IPS-15b (cell line): ENCODE measurements around the gene PRKCA.

Source experiments
- H3K27me3 ChIP-seq: one replicate; pipeline ENCODE4 v1.6.1; 2013; ENCODE audit warnings: low read length; ENCODE audit not compliant: control insufficient read depth, insufficient read depth
- H3K36me3 ChIP-seq: one replicate; pipeline ENCODE4 v1.6.1; 2013; ENCODE audit warnings: low read length; ENCODE audit not compliant: control insufficient read depth, insufficient read depth
- H3K4me1 ChIP-seq: one replicate; pipeline ENCODE4 v1.6.1; 2013; ENCODE audit warnings: mild to moderate bottlenecking, low read length; ENCODE audit not compliant: control insufficient read depth, insufficient read depth
- H3K4me3 ChIP-seq: one replicate; pipeline ENCODE4 v1.5.1; 2013; ENCODE audit warnings: low read depth, low read length
- H3K9ac ChIP-seq: one replicate; pipeline ENCODE4 v1.6.1; 2013; ENCODE audit warnings: low read depth, mild to moderate bottlenecking, low read length
- H3K9me3 ChIP-seq: one replicate; pipeline ENCODE4 v1.6.1; 2013; ENCODE audit warnings: mild to moderate bottlenecking, low read length; ENCODE audit not compliant: control insufficient read depth, insufficient read depth

The PRKCA gene

DNA sequence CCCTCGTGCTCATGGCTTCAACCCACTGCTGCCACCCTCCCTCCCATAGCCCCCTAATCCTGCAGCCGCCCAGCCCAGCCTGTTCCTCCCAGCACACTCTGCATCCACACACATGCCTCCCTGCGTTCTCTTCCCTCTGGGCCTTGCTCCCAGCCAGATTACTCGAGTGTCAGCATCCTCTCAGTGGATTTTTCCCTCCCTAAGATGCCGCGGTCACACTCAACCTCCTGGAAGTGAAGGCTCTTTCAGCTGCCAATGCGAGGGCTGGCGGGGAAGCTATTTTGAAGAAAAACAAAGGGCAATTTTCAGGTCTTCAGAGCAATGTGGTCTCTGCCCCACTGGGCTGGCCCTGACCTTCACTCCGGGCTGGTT, 509.3 kb downstream of the PRKCA start:
- Histone ChIP-seq H3K4me3 (no peak overlapping the region), H3K9me3 (no peaks in the 10 kb centered on the region), H3K27me3 (no peaks in the 10 kb centered on the region), H3K9ac (no peak overlapping the region), H3K4me1 (no peaks in the 10 kb centered on the region), H3K36me3 (no peaks in the 10 kb centered on the region)

DNA sequence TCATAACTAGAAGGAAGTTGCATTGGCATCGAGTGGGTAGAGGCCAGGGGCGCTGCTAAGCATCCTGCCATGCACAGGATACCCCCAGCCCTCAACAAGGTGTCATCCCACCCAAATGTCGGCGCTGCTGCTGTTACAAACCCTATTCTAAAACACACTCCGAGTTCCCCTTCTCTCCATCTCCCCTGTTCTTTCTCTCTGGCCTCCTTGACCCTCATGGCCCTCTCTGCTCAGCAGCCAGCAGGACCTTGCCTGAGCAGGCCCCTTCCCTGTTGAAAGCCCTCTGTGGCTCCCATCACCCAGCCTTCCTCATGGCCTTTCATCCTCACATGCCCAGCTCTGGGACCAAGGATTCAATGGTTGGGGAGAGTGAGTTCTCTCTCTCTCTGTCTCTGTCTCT, 510.2 kb downstream of the PRKCA start:
- Histone ChIP-seq H3K27me3 (no peaks in the 10 kb centered on the region), H3K4me1 (no peaks in the 10 kb centered on the region), H3K4me3 (no peak overlapping the region), H3K9ac (no peak overlapping the region), H3K36me3 (no peaks in the 10 kb centered on the region), H3K9me3 (peaks cover 2% of the 10 kb centered on the region)

DNA sequence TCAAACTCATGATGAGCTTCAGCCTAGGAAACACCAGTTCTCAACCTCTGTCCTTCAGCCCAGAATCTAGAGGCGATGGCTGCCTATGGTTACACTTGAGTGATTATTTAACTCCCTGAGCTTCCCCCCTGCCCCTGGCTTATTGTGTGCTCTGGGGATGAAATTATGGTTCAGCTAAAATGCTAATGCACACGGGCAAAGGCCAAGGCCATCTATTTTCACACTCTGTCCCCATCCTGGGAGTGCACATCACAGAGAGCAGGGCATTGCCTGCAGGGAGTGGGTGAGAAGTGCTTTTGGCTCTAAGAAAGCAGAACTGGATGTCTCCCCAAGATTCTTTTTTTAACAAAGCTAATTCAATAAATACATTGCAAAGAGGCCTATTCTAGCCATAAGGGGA, 510.9 kb downstream of the PRKCA start:
- Histone ChIP-seq H3K9me3 (peaks cover 8% of the 10 kb centered on the region), H3K36me3 (no peaks in the 10 kb centered on the region), H3K27me3 (no peaks in the 10 kb centered on the region), H3K4me1 (no peaks in the 10 kb centered on the region), H3K4me3 (no peak overlapping the region), H3K9ac (no peak overlapping the region)

DNA sequence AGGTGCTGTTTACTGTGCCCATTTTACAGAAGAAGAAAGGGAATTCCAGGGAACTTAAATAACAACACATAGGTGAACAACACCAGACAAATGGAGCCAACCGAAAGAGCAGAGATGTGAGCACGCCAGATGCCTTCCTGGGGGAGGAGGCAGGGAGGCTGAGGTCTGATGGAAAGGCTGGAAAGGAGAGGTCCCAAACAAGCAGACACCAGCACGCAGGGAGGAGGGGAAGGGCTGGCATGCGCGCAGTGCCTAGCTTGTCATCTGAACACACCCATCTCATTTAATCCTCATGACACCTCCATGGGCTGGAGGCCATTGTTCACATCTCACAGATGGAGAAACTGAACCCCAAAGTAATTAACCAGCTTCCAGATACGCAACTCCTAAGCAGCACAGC, 511.6 kb downstream of the PRKCA start:
- H3K27me3 ChIP-seq: no peaks in the 10 kb centered on the region
- peaks cover 8% of the 10 kb centered on the region for H3K9me3 ChIP-seq
- H3K36me3 ChIP-seq: no peaks in the 10 kb centered on the region
- no peak overlapping the region for H3K4me3 ChIP-seq
- H3K9ac ChIP-seq: no peak overlapping the region
- no peaks in the 10 kb centered on the region for H3K4me1 ChIP-seq

DNA sequence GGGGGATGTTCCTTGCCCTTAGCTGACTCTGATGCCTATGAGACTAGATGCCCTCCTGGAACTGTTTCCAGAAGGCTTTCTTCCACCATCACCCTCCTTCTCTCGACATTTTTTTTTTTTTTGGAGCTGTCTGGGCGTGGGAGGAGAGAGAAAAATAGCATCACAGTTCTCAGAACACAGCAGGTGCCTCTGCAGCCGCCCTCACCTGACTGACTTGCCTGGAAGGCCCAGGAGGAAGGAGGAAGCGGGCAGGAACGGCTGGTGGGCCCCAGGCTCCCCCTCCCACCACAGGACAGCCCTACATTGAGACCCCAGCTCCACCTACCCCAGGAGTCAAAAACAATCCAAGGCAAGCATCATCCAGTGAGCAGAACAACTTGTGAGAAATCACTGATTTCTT, 512.2 kb downstream of the PRKCA start:
- Histone ChIP-seq H3K36me3 (no peaks in the 10 kb centered on the region), H3K9ac (no peak overlapping the region), H3K27me3 (no peaks in the 10 kb centered on the region), H3K4me1 (no peaks in the 10 kb centered on the region), H3K4me3 (no peak overlapping the region), H3K9me3 (peaks cover 8% of the 10 kb centered on the region)

DNA sequence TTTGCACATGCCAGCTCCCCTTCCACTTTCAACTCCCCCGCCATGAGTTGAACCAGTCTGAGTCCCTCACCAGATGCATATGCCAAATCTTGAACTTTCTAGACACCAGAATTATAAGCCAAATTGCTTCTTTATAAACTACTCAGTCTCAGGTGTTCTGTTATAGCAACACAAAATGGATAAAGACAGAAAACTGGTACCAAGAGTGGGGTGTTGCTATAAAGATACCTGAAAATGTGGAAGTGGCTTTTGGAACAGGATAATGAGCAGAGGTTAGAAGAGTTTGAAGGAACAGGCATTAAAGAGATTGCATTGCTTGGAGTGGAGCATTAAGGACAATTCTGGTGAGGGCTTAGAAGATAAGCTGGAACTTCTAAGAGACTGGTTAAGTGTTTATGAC, 515.3 kb downstream of the PRKCA start:
- H3K9me3 ChIP-seq: peaks cover 8% of the 10 kb centered on the region
- no peaks in the 10 kb centered on the region for H3K27me3 ChIP-seq
- no peak overlapping the region for H3K4me3 ChIP-seq
- H3K36me3 ChIP-seq: no peaks in the 10 kb centered on the region
- H3K4me1 ChIP-seq: no peaks in the 10 kb centered on the region
- H3K9ac ChIP-seq: no peak overlapping the region

DNA sequence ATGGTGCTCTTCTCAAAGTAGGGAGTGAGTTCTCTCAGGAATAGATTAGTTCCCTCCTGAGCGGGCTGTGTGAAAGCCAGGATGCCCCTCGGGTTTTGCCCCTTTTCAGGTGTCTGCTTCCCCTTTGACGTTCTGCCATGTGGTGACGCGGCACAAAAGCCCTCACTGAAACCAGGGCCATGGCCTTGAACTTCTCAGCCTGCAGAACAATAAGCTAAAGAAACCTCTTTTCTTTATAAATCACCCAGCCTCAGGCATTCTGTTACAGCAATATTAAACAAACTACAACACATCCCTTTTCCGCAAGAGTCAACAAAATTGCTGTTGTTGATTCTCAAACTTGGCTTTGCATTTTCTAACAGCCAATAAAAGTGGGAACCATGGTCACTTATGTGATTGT, 517.1 kb downstream of the PRKCA start:
- Histone ChIP-seq H3K9me3 (peaks cover 8% of the 10 kb centered on the region), H3K4me3 (no peak overlapping the region)

DNA sequence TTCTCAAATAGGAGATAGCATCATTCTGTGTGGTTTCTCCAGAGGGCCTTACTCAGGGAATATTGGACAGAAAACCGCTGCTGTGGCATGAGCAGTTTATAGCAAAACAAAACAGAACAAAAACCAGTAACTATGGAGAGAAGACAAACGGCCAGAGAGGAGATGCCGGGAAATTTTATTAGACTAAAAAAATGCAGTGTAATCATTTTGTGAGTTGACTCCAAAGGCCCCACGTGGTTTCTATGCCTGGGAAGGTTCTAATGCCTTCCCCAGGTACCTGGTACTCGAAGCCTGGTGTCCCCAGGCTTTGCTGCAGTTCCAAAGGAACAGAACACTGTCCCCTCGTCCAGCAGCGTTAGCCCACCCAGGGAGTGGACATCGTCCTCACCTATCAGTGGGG, 519.6 kb downstream of the PRKCA start:
- Histone ChIP-seq H3K9ac (no peak overlapping the region), H3K27me3 (no peaks in the 10 kb centered on the region), H3K36me3 (no peaks in the 10 kb centered on the region), H3K4me3 (no peak overlapping the region), H3K9me3 (peaks cover 8% of the 10 kb centered on the region), H3K4me1 (no peaks in the 10 kb centered on the region)

More for the DNA sequence above, 517.1 kb downstream of the PRKCA start:
- Histone ChIP-seq H3K4me1 (no peaks in the 10 kb centered on the region), H3K36me3 (no peaks in the 10 kb centered on the region), H3K9ac (no peak overlapping the region), H3K27me3 (no peaks in the 10 kb centered on the region)

DNA sequence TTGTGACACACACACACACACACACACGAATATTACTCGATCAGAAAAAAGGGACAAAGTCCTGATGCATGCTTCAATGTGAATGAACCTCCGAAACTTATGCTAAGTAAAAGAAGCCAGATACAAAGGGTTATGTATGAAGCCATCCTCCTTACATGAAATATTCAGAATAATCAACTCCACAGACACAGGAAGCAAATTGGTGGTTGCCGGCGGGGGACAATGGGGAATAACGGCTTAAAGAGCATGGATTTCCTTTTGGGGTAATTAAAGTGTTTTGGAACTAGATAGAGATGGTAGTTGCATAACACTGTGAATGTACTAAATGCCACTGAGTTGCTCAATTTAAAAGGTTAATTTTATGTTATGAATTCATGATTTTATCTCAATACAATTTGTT, 524.4 kb downstream of the PRKCA start:
- peaks cover 14% of the 10 kb centered on the region for H3K4me1 ChIP-seq
- H3K36me3 ChIP-seq: no peaks in the 10 kb centered on the region
- H3K4me3 ChIP-seq: no peak overlapping the region
- H3K27me3 ChIP-seq: peaks cover 2% of the 10 kb centered on the region
- H3K9ac ChIP-seq: no peak overlapping the region
- no peaks in the 10 kb centered on the region for H3K9me3 ChIP-seq

DNA sequence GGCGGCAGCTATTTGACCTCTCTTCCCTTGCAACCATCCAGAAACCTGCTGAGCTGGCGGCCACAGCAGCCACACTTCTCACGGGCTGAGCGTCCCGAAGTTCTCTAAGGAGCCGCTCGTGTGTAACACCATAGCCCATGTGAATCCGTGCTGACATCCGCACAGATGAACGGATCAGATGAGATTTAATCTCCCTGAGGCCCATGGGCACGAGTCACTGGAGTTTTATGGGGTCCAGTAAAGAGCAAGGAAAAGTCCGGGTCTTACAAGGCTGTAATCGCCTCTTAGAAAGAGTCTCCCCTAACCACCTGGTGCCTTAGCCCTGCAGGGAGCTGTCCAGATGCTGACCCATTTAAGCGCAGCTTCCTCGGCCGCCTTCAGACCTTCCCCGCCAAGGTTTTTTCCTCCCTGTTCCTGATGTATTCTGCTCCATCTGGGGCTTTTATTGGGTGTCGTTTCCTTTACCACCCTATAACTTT, 527.0 kb downstream of the PRKCA start:
- Histone ChIP-seq H3K9me3 (no peaks in the 10 kb centered on the region), H3K9ac (no peak overlapping the region), H3K36me3 (no peaks in the 10 kb centered on the region), H3K4me1 (peaks cover 14% of the 10 kb centered on the region), H3K4me3 (peak overlapping the region; percentile 26), H3K27me3 (peaks cover 11% of the 10 kb centered on the region)

DNA sequence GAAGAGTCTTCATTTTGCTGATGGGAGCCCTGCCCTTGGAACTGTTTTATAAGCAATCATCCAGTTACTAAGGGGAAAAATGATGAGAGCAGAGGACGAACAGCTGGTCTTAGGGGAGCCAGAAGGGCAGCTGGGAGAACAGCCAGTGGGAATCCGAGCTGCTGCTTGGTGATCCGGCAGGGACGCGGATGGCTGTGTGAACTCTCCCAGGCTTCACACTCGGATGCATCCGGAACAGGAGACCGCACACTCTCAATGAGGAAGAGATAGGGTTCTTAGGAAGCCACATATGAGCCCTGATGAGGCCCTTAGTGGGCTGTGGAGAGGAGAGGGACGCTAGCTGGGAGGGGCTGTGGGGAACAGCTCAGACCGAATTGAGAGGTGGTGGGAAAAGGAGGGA, 527.5 kb downstream of the PRKCA start:
- peak overlapping the region; percentile 30 for H3K4me3 ChIP-seq
- no peaks in the 10 kb centered on the region for H3K9me3 ChIP-seq
- H3K36me3 ChIP-seq: no peaks in the 10 kb centered on the region
- H3K4me1 ChIP-seq: peaks cover 14% of the 10 kb centered on the region
- no peak overlapping the region for H3K9ac ChIP-seq
- peaks cover 14% of the 10 kb centered on the region for H3K27me3 ChIP-seq

DNA sequence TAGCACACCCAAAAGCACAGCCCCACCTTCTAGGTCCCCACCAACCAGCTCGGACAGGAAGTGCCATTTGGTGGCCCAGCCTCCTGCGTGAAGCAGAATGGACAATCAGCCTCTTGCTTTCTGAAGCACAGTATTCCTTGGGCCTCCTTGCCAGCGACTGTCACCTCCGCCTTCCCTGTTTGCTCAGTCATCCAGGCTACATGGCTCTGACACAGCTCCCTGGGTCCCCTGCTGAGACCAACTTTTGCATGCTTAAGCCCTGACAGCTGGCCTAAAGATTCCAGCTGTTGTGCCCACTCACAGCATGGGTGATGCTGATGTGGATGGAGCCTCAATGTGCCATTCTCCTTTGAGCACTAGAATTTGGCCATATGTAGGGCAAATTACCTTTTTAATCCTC, 528.0 kb downstream of the PRKCA start:
- H3K4me1 ChIP-seq: peaks cover 14% of the 10 kb centered on the region
- no peak overlapping the region for H3K4me3 ChIP-seq
- H3K27me3 ChIP-seq: peaks cover 18% of the 10 kb centered on the region
- H3K9ac ChIP-seq: no peak overlapping the region
- no peaks in the 10 kb centered on the region for H3K9me3 ChIP-seq
- no peaks in the 10 kb centered on the region for H3K36me3 ChIP-seq
